ENCODE measurements around the gene NID2. TPM values are rescaled to one million over a fixed set of nuclear protein-coding genes. Genes with fewer than 3 reads are reported as not detected.

Gene NID2
- total and polyA plus RNA-seq, 2 of the 4 experiments (the other 2 are of a cell fraction), result 101 to 303 TPM

DNA sequence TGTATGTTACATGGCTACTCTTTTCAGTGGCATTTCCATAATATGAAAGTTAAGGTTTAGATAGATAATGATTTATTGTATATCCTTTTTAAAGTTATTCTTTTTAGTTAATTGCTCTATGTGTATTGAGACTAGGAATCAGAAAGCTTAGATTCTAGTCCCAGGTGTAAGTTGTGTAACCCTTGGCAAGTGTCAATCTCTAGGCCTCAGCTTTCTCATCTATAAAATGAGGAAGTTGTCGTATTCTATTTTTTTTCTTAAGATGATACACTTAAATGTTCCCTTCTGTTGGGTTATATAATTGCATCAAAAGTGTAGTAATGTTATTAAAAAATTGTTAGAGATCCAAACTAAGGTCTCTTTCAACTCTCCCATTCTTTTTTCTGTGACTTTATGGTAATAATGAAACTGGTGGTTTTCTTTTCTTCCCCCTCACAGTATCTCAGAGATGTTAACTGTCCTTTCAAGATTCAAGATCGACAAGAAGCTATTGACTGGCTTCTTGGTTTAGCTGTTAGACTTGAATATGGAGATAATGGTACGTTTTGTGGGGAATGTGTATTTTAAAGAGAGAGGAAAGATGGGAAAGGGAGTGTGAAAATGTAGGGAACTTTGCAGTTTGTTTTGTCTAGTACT lies 75.5 kb downstream of the NID2 start:
- H4K8ac ChIP-seq (ENCODE audit: low read depth in 2 of 2, low read length in 2 of 2), result no peak overlapping the region
- H3K4me2 ChIP-seq (ENCODE audit: low read depth, low read length), result no peak overlapping the region
- H2BK20ac ChIP-seq (ENCODE audit: low read depth, low read length), result no peak overlapping the region
- ATAC-seq (ENCODE audit: low read depth) (no peak), DNase-seq (no peak)
- ChIA-PET CTCF (interaction anchor here (1.3 kb wide), 1 partner anchor 15 kb away, joined by 3 read pairs; no protein-coding TSS in a partner anchor), POLR2A (ENCODE audit: unreplicated experiment) (no interaction called here)
- H2AK9ac ChIP-seq (replicated peaks; ENCODE audit: low read depth, low read length, poor library complexity), result no peak overlapping the region
- 80 to 100% methylated on average over 1 of the region's 3 CpGs for WGBS, 2 experiments (ENCODE audit: extremely low coverage in 2 of 2, insufficient read length in 1 of 2)
- H3K27ac ChIP-seq (ENCODE audit: insufficient read depth, low read length), result no peak overlapping the region
- peaks cover 8 to 37% of the 10 kb centered on the region in 2 experiments for H3K79me1 ChIP-seq (ENCODE audit: low read depth in 1 of 2, low read length in 2 of 2)
- in situ Hi-C loops (cut with MboI; ENCODE audit: low sequenced_read_pairs) (no loop called here), intact Hi-C loops (cut with micrococcal nuclease) (loop anchor here (10.0 kb wide), 1 partner anchor 461 kb away; no protein-coding TSS in a partner anchor), dilution Hi-C loops (cut with HindIII; ENCODE audit: low sequenced_read_pairs, unreplicated experiment) (no loop called here)
- no peak overlapping the region for H3K9ac ChIP-seq (ENCODE audit: low read depth, low read length)
- no peak overlapping the region for H2BK120ac ChIP-seq (ENCODE audit: low read depth, low read length)
- H4K91ac ChIP-seq (ENCODE audit: insufficient read depth, low read depth, low read length), result no peak overlapping the region
- no peaks in the 10 kb centered on the region for H3K9me3 ChIP-seq (ENCODE audit: control insufficient read depth, insufficient read depth, low read length)
- BruUV-seq (replicated peaks), result no TSS peak
- no peak overlapping the region for H3K56ac ChIP-seq (ENCODE audit: extremely low read depth, insufficient read depth, low read length)
- no peaks in the 10 kb centered on the region; the same call in 1 of the 2 replicates for H4K20me1 ChIP-seq (ENCODE audit: insufficient read depth, low read length)
- no peak overlapping the region for H3K23ac ChIP-seq (ENCODE audit: low read depth, low read length)
- H3K36me3 ChIP-seq (ENCODE audit: control insufficient read depth, insufficient read depth, low read length), result peaks cover 8% of the 10 kb centered on the region
- no peak overlapping the region for H3K4ac ChIP-seq (ENCODE audit: low read depth, low read length)
- no peak overlapping the region for H3K4me3 ChIP-seq (ENCODE audit: insufficient read depth, low read depth, low read length)
- no peak overlapping the region for H4K5ac ChIP-seq (ENCODE audit: low read depth, low read length)
- H2AFZ ChIP-seq (replicated peaks; ENCODE audit: low read length, poor library complexity), result no peak overlapping the region
- H2BK5ac ChIP-seq (ENCODE audit: low read depth, low read length, poor library complexity, severe bottlenecking), result no peak overlapping the region
- H3K18ac ChIP-seq (ENCODE audit: low read depth, low read length), result no peak overlapping the region
- no peak overlapping the region for H3K14ac ChIP-seq (replicated peaks; ENCODE audit: low read depth, low read length)
- H3K27me3 ChIP-seq (ENCODE audit: control insufficient read depth, insufficient read depth, low read length), result no peaks in the 10 kb centered on the region
- H2AK5ac ChIP-seq (ENCODE audit: low read depth, low read length), result no peak overlapping the region
- no peak overlapping the region for H2BK15ac ChIP-seq (ENCODE audit: low read depth, low read length)
- H3K4me1 ChIP-seq (ENCODE audit: control insufficient read depth, insufficient read depth, low read length), result peaks cover 2% of the 10 kb centered on the region; the same call in 1 of the 2 replicates
- TF ChIP-seq MAZ (IDR thresholded peaks at IDR 0.05; ENCODE audit: borderline replicate concordance, low read depth, low read length) (no peak), ELK1 (IDR thresholded peaks at IDR 0.05; ENCODE audit: borderline replicate concordance, low read depth, low read length) (no peak), RAD21 (IDR thresholded peaks at IDR 0.05; ENCODE audit: low read length) (no peak), FOS (IDR thresholded peaks at IDR 0.05; ENCODE audit: low read depth, low read length) (no peak), POLR2A (IDR thresholded peaks at IDR 0.05; ENCODE audit: low read depth, low read length) (no peak), CHD1 (IDR thresholded peaks at IDR 0.05; ENCODE audit: low read depth, low read length) (no peak), CEBPB (IDR thresholded peaks at IDR 0.05; ENCODE audit: low read depth, low read length) (no peak)
- TF ChIP-seq, protein P1, sequence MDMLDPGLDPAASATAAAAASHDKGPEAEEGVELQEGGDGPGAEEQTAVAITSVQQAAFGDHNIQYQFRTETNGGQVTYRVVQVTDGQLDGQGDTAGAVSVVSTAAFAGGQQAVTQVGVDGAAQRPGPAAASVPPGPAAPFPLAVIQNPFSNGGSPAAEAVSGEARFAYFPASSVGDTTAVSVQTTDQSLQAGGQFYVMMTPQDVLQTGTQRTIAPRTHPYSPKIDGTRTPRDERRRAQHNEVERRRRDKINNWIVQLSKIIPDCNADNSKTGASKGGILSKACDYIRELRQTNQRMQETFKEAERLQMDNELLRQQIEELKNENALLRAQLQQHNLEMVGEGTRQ (IDR thresholded peaks at IDR 0.05; ENCODE audit: low read depth, low read length), result no peak
- peaks cover 3% of the 10 kb centered on the region for H3K9me1 ChIP-seq (ENCODE audit: insufficient read depth, low read length)
